Ovary (tissue), 3 donors: ENCODE results near the gene C1QL4.

Experiments used
- POLR2A ChIP-seq: fragments of 450-650 bp; IDR thresholded peaks from one replicate; pipeline ENCODE4 v1.6.1; 2017; ENCODE audit warnings: antibody characterized with exemption, mild to moderate bottlenecking, moderate library complexity
- TF ChIP-seq, protein P1 (sequence below), 3 donors: fragments of 450-650 bp in 2 of 3; fragments of 200-600 bp in 1 of 3; IDR thresholded peaks; one replicate each; pipeline versions ENCODE4 v1.5.1 to v1.8.0; 2016 to 2022; ENCODE audit warnings: antibody characterized with exemption in 3 of 3, mild to moderate bottlenecking in 1 of 3
- donor health status: DM: no; HTN: no; CAD: no.

DNA sequence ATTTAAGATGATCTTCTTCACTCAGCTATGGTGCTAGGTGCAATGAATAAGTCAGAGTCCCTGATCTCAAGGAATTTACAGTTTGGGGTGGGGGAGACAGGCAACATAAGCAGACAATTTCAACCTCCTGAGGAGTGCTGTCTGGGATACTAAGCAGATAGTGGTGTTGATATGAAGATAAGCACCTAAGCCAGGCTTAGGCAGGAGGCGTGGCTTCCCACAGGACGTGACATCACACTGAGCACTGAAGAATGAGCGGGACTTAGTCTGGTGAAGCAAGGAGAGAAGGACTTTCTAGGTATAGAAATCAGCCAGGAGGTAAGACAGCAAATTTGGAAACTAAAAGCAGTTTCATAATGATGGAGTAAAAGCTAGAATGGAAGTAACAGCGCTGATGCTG lies 35.2 kb downstream of the C1QL4 start:
- TF ChIP-seq, protein P1, sequence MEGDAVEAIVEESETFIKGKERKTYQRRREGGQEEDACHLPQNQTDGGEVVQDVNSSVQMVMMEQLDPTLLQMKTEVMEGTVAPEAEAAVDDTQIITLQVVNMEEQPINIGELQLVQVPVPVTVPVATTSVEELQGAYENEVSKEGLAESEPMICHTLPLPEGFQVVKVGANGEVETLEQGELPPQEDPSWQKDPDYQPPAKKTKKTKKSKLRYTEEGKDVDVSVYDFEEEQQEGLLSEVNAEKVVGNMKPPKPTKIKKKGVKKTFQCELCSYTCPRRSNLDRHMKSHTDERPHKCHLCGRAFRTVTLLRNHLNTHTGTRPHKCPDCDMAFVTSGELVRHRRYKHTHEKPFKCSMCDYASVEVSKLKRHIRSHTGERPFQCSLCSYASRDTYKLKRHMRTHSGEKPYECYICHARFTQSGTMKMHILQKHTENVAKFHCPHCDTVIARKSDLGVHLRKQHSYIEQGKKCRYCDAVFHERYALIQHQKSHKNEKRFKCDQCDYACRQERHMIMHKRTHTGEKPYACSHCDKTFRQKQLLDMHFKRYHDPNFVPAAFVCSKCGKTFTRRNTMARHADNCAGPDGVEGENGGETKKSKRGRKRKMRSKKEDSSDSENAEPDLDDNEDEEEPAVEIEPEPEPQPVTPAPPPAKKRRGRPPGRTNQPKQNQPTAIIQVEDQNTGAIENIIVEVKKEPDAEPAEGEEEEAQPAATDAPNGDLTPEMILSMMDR (IDR thresholded peaks at IDR 0.05), result no peak
- TF ChIP-seq POLR2A, result no peak
